Measurements from ENCODE around the gene BCAR3.

The BCAR3 gene

GRCh38 chr1:93714356-93714755 is 32.7 kb upstream of the BCAR3 start:
- H3K9me3 ChIP-seq (ENCODE audit: insufficient read depth, low read length): peaks cover 7% of the 10 kb centered on the region; the same call in 1 of the 2 replicates
- no peaks in the 10 kb centered on the region for H3K27me3 ChIP-seq (ENCODE audit: insufficient read depth, insufficient read length)
- H3K4me1 ChIP-seq (ENCODE audit: insufficient read depth, insufficient read length): no peaks in the 10 kb centered on the region
- TF ChIP-seq YY1 (IDR thresholded peaks at IDR 0.05; ENCODE audit: insufficient read depth, insufficient read length): no peak
- TF ChIP-seq ZNF274 (IDR thresholded peaks at IDR 0.05; ENCODE audit: low read depth, low read length): no peak
- TF ChIP-seq SUZ12 (IDR thresholded peaks at IDR 0.05; ENCODE audit: extremely low read depth, insufficient read depth, insufficient read length): no peak
- no peak overlapping the region for H3K9ac ChIP-seq (ENCODE audit: insufficient read length, low read depth)
- no peak overlapping the region for H3K4me3 ChIP-seq (ENCODE audit: insufficient read length, low read depth)
- H3K36me3 ChIP-seq (ENCODE audit: insufficient read depth, insufficient read length, low read length): no peaks in the 10 kb centered on the region
- no peak for DNase-seq (ENCODE audit: low read depth, low spot score)

- H3K4me1 ChIP-seq (ENCODE audit: insufficient read depth, insufficient read length): no peaks in the 10 kb centered on the region
These were observed 31.7 kb upstream of the BCAR3 start for GRCh38 chr1:93713341-93713740.

GRCh38 chr1:93712741-93713140 is 31.1 kb upstream of the BCAR3 start:
- no peaks in the 10 kb centered on the region for H3K36me3 ChIP-seq (ENCODE audit: insufficient read depth, insufficient read length, low read length)
- H3K9me3 ChIP-seq (ENCODE audit: insufficient read depth, low read length): peaks cover 7% of the 10 kb centered on the region; the same call in 1 of the 2 replicates
- no peak overlapping the region for H3K4me3 ChIP-seq (ENCODE audit: insufficient read length, low read depth)
- TF ChIP-seq SUZ12 (IDR thresholded peaks at IDR 0.05; ENCODE audit: extremely low read depth, insufficient read depth, insufficient read length): no peak
- no peak for TF ChIP-seq YY1 (IDR thresholded peaks at IDR 0.05; ENCODE audit: insufficient read depth, insufficient read length)
- no peak for TF ChIP-seq ZNF274 (IDR thresholded peaks at IDR 0.05; ENCODE audit: low read depth, low read length)
- no peaks in the 10 kb centered on the region for H3K4me1 ChIP-seq (ENCODE audit: insufficient read depth, insufficient read length)
- H3K27me3 ChIP-seq (ENCODE audit: insufficient read depth, insufficient read length): no peaks in the 10 kb centered on the region
- DNase-seq (ENCODE audit: low read depth, low spot score): no peak
- no peak overlapping the region for H3K9ac ChIP-seq (ENCODE audit: insufficient read length, low read depth)

More at GRCh38 chr1:93713341-93713740, 31.7 kb upstream of the BCAR3 start:
- Histone ChIP-seq H3K9me3 (ENCODE audit: insufficient read depth, low read length) (peaks cover 7% of the 10 kb centered on the region; the same call in 1 of the 2 replicates), H3K27me3 (ENCODE audit: insufficient read depth, insufficient read length) (no peaks in the 10 kb centered on the region), H3K9ac (ENCODE audit: insufficient read length, low read depth) (no peak overlapping the region), H3K4me3 (ENCODE audit: insufficient read length, low read depth) (no peak overlapping the region), H3K36me3 (ENCODE audit: insufficient read depth, insufficient read length, low read length) (no peaks in the 10 kb centered on the region)
- no peak for TF ChIP-seq ZNF274 (IDR thresholded peaks at IDR 0.05; ENCODE audit: low read depth, low read length)
- DNase-seq (ENCODE audit: low read depth, low spot score): no peak

- Histone ChIP-seq H3K9ac (ENCODE audit: insufficient read length, low read depth) (no peak overlapping the region), H3K4me3 (ENCODE audit: insufficient read length, low read depth) (no peak overlapping the region), H3K9me3 (ENCODE audit: insufficient read depth, low read length) (no peaks in the 10 kb centered on the region), H3K27me3 (ENCODE audit: insufficient read depth, insufficient read length) (no peaks in the 10 kb centered on the region), H3K36me3 (ENCODE audit: insufficient read depth, insufficient read length, low read length) (no peaks in the 10 kb centered on the region), H3K4me1 (ENCODE audit: insufficient read depth, insufficient read length) (peaks cover 5% of the 10 kb centered on the region)
- TF ChIP-seq ZNF274 (IDR thresholded peaks at IDR 0.05; ENCODE audit: low read depth, low read length) (no peak), YY1 (IDR thresholded peaks at IDR 0.05; ENCODE audit: insufficient read depth, insufficient read length) (no peak), SUZ12 (IDR thresholded peaks at IDR 0.05; ENCODE audit: extremely low read depth, insufficient read depth, insufficient read length) (no peak)
- no peak for DNase-seq (ENCODE audit: low read depth, low spot score)
These were observed 29.1 kb upstream of the BCAR3 start for GRCh38 chr1:93710499-93711453.

- H3K9ac ChIP-seq (ENCODE audit: insufficient read length, low read depth): no peak overlapping the region
These were observed 27.3 kb upstream of the BCAR3 start for GRCh38 chr1:93708734-93709481.

GRCh38 chr1:93707956-93708355 is 26.3 kb upstream of the BCAR3 start:
- Histone ChIP-seq H3K4me3 (ENCODE audit: insufficient read length, low read depth) (no peak overlapping the region), H3K9ac (ENCODE audit: insufficient read length, low read depth) (no peak overlapping the region)
- no peak for DNase-seq (ENCODE audit: low read depth, low spot score)

More at GRCh38 chr1:93708734-93709481, 27.3 kb upstream of the BCAR3 start:
- Histone ChIP-seq H3K36me3 (ENCODE audit: insufficient read depth, insufficient read length, low read length) (no peaks in the 10 kb centered on the region), H3K9me3 (ENCODE audit: insufficient read depth, low read length) (no peaks in the 10 kb centered on the region), H3K4me1 (ENCODE audit: insufficient read depth, insufficient read length) (peaks cover 8% of the 10 kb centered on the region), H3K4me3 (ENCODE audit: insufficient read length, low read depth) (no peak overlapping the region), H3K27me3 (ENCODE audit: insufficient read depth, insufficient read length) (no peaks in the 10 kb centered on the region)
- no peak for TF ChIP-seq SUZ12 (IDR thresholded peaks at IDR 0.05; ENCODE audit: extremely low read depth, insufficient read depth, insufficient read length)
- no peak for TF ChIP-seq YY1 (IDR thresholded peaks at IDR 0.05; ENCODE audit: insufficient read depth, insufficient read length)
- TF ChIP-seq ZNF274 (IDR thresholded peaks at IDR 0.05; ENCODE audit: low read depth, low read length): no peak
- no peak for DNase-seq (ENCODE audit: low read depth, low spot score)

More at GRCh38 chr1:93707956-93708355, 26.3 kb upstream of the BCAR3 start:
- Histone ChIP-seq H3K36me3 (ENCODE audit: insufficient read depth, insufficient read length, low read length) (no peaks in the 10 kb centered on the region), H3K4me1 (ENCODE audit: insufficient read depth, insufficient read length) (peaks cover 8% of the 10 kb centered on the region), H3K9me3 (ENCODE audit: insufficient read depth, low read length) (no peaks in the 10 kb centered on the region), H3K27me3 (ENCODE audit: insufficient read depth, insufficient read length) (no peaks in the 10 kb centered on the region)
- TF ChIP-seq ZNF274 (IDR thresholded peaks at IDR 0.05; ENCODE audit: low read depth, low read length) (no peak), SUZ12 (IDR thresholded peaks at IDR 0.05; ENCODE audit: extremely low read depth, insufficient read depth, insufficient read length) (no peak), YY1 (IDR thresholded peaks at IDR 0.05; ENCODE audit: insufficient read depth, insufficient read length) (no peak)

Data from NT2/D1 (cell line).